NCI-H187 (cell line): ENCODE results near the gene MLEC.

Experiments used
- DNase-seq, 2 experiments: peaks; one replicate each; lab custom pipeline; 2025; lab: John Stamatoyannopoulos, UW

Gene MLEC, protein sequence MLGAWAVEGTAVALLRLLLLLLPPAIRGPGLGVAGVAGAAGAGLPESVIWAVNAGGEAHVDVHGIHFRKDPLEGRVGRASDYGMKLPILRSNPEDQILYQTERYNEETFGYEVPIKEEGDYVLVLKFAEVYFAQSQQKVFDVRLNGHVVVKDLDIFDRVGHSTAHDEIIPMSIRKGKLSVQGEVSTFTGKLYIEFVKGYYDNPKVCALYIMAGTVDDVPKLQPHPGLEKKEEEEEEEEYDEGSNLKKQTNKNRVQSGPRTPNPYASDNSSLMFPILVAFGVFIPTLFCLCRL

DNA sequence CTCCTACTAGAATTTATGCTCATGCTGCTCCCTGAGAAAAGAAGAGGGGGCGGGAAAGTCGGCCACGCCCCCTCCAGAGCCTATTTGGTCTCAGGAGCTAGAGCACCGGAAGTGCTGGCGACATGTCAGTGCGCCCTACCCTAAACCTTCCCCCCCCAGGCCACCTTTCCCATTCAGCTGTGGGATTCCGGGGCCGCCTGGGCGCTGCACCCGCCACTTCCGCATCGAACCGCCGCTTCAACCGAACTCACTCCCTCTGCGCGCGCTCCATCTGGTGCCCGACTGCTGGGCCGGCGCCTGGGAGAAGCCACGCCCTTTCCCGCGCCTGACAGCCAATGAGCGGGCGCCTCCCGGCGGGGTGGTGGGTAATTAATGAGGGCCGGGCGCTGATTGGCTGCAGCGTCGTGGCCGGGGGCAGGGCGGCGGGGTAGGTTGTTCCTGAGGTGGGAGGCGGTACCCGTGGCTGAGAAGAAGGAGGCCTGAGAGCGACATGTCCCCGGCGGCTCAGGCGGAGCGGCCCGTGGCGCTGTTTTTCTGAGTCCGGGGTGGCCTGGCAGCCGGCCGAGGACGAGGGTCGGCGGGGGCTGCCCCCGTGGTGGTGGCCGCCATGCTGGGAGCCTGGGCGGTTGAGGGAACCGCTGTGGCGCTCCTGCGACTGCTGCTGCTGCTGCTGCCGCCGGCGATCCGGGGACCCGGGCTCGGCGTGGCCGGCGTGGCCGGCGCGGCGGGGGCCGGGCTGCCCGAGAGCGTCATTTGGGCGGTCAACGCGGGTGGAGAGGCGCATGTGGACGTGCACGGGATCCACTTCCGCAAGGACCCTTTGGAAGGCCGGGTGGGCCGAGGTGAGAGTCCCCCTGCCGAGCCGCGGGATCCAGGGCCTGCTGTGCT lies at the start of gene MLEC:
Gene MLEC (plus strand): TSS at position 460 of the 888 bp plus-strand sequence. CDS start 148 bp downstream, at position 608.
- peak; percentile 99 to 100 for DNase-seq

DNA sequence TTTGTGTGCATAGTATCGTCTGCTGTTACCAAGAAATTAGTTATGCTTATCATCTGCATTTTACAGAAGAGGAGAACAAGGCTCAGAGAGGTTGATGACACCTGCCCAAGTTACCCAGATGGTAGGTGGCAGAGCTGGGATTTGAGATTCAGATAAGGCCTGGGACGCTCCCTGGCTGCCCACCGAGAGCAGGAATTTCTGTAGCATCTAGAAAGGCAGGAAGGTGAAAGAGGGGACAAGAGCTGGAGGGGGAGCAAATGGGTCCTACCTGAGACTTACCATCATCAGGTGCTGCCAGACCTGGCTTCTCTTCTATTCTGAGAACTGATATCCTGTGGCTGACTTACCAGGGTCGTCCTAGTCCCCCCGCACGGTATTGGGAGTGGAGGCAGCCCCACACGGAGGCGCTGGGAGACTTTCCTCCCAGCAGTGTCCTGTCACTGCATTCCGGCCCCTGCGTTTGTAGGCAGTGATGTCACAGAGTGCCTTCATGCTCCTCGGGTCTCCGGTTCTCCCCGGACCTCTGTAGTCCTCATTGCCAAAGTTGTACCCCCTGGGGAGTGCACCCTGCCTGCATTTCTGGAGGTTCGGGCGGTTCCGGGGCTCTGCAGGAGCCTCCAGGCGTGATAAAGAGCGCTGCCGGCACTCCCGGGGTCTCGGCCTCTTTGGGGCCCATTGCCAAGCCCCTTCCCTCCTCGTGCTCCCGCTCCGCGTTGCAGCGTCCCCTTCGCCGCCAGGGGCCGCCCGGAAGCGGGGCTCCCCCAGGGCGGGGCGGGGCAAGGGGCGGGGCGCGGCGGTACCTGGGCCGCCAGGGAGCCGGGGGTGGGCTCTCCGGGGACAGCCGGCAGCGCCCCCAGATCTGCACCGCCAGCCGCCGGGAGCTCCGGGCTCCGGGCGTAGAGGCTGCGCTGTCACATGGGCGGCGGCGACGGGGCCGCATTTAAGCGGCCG lies 46.9 kb upstream of the MLEC start, which contains the start of gene CABP1:
Gene CABP1 (plus strand): TSS at position 856 of the 951 bp plus-strand sequence. CDS start 60 bp downstream, at position 916.
- DNase-seq: no peak

DNA sequence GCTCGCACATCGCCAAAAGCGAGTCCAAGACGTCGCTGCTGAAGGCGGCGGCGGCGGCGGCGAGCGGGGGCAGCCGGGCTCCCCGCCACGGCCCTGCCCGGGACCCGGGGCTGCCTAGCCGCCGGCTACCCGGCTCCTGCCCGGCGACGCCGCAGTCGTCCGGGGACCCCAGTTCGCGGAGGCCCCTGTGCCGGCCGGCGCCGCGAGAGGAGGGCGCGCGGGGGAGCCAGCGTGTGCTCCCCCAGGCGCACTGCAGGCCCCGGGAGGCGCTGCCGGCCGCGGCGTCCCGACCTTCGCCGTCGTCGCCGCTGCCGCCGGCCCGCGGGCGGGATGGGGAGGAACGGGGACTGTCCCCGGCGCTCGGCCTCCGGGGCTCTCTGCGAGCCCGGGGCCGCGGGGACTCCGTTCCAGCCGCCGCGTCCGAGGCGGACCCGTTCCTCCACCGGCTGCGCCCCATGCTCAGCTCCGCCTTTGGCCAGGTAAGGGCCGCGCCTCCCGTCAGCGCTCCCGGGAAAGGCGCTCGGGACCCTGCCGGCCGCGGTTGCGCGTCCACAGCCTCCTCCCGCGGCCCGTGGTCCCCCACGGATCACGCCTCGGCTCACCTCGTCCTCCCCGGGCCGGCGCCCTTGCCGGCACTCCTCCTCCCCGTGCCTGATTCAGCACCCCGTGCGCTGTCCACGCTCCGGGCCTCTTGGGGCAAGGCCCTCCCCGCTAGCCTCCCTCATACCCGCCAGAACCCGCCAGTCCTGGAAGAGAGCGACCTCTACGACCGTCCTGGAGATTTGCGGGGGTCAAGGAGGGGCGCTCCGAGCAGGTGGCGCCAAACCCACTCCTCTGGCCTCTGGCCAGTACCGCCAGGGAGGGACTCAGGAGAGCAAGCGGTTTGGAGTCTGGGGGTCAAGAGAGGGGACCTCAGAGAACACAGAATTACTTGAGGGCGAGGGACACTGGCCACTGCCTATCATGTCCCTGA lies 45.8 kb upstream of the MLEC start:
- DNase-seq: no peak

DNA sequence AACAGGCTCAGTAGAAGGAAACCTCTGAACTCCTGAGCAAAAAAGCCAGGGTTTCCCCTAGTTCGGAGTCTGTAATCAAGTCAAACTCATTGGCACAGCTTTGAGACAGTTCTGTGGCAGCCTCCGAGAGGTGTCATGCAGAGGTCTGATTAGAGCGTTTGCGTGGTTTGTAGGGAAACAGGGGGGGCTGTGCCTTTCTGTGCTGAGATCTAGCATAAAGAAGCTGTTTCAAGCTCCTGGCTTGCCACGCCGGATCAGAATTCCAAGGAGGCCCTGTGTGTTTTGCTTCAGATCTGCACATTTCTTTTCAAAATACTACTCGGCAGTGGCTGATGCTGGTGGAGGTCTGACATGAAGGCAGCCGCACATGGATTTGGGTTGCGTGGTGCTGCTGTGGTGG lies 44.8 kb upstream of the MLEC start:
- no peak for DNase-seq

DNA sequence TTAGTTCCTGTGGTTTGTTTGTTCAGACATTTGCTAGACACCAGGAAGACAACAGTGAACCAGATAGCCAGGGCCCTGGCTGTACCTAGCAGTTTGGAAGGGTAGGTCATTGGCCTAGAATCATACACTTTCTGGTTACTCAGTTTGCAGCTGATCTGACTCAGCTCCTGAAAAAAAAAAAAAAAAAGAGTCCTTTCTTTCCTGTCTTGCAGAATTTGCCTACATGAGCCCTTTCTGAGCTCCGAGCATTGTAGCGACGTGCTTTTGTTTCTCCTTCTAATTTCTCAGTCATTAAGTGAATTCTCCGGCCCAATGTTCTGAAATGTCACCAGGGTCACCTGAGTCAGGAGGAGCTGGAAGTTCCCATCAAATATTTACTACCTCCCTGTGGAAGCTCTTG lies 44.1 kb upstream of the MLEC start:
- DNase-seq: no peak

DNA sequence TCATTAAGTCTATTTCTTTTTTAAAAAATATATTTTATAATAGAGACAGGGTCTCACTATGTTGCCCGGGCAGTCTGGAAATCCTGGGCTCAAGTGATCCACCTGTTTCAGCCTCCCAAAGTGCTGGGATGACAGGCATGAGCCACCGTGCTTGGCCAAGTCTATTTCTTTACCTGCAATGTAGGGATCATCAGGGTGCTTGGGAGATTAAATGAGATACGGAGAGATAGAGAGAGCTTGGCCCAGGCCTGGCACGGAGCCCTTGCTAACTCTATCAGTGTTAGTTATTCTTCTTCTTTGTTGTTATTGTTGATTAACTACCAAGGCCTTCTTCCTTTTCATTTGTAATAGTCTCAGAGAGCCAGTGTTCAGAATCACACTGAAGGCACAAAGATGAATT lies 43.4 kb upstream of the MLEC start:
- no peak for DNase-seq

DNA sequence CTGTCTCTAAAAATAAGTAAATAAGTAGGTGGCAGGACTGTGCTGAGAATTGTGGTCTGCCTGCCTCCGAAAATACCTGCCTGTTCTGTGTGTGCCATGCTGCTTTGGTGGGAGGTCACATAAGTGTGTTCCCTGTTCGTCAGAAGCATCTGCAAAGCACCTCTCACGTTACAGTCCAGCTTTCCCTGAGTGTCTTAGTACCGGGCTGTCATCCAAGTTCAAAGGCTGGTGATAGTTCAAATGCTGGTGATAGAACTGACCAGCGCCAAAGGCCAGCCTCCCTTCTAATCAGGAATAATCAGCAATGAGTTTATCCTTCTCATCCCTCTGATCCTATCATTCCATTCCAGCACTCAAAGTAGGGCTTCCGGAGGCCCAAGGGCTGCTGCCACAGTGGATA lies 40.9 kb upstream of the MLEC start:
- DNase-seq: no peak

DNA sequence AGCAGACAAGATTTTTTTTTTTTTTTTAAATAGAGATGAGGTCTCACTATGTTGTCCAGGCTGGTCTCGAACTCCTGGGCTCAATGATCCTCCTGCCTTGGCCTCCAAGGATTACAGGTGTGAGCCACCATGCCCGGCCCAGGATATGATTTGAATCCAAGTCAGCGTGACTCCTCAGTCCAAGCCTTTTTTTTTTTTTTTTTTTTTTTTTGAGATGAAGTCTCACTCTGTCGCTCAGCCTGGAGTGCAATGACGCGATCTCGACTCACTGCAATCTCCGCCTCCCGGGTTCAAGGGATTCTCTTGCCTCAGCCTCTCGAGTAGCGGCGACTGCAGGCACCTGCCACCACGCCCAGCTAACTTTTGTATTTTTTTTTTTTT lies 39.6 kb upstream of the MLEC start:
- DNase-seq: no peak

DNA sequence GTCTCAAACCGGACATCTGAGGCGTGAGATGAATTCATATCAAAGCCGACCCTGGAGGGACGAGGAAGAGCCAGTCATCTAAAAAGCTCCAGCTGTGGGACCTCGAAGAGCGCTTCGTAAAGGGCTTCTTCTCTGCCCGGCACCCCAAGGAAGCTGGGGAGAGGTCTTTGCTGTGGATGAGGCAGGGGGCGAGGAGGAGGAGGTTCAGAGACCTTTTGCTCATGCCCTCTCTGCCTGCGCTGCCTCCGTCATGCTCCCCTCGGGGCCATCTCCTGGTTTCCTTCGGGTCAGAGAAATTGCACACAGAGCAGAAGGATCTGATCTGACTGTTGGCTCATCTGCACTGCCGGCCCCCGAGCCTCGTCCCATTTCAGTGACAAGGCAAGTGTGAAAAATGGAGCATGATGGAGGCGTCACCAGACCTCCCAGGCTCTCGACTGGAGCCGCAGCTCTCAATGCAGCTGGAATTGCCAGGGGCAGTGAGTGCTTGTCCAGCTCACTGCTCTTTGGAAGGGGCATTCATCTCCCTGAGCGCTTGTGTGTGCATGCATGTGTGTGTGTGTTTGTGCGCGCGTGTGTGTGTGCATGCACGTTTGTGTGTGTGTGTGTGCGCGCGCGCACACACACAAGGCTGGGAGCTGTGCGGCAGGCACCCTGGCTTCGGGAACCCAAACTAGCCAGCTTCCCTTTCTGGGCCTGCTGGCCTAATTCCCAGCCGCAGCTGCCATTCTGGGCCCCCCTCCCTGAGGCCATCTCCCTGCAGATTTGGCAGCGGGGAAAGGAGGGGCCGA lies 37.3 kb upstream of the MLEC start:
- no peak for DNase-seq

DNA sequence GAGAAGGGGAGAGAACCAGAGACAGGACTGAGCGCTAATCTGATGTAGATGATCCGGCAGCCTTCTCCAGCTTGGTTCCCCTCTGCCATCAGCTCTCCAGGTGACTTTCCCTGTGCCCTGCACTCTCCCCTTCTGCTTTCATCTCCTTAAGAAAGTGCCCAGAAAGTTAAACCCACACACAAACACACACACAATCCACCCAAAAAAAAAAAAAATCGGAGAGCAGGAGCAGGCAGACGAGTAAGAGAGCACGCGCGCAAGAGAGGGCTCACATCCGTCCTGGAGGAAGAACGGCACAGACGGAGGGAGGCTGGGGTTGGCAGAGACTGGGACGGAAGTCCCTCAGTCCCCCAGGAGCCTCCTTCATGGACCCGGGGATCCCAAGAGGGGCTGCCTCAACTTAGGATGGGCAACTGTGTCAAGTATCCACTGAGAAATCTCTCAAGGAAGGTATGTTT lies 36.7 kb upstream of the MLEC start:
- DNase-seq: no peak

DNA sequence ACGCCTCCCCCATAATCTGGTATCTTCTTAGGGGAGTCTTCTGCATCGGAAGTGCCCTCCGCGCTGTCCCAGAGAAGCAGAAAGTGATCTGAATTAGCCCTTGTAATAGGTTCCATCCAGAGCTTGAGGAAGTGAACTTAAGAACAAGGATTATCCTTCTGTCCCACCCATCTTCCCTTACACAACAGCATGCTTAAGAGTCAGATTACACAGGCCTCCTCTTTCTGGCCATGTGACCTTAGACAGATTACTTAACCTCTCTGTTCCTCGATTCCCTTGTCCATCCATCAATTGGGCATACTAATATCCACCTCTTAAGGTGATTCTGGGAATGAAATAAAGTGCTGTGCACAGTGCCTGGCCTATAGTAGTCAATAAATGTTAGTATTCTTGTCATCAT lies 35.1 kb upstream of the MLEC start:
- no peak for DNase-seq

DNA sequence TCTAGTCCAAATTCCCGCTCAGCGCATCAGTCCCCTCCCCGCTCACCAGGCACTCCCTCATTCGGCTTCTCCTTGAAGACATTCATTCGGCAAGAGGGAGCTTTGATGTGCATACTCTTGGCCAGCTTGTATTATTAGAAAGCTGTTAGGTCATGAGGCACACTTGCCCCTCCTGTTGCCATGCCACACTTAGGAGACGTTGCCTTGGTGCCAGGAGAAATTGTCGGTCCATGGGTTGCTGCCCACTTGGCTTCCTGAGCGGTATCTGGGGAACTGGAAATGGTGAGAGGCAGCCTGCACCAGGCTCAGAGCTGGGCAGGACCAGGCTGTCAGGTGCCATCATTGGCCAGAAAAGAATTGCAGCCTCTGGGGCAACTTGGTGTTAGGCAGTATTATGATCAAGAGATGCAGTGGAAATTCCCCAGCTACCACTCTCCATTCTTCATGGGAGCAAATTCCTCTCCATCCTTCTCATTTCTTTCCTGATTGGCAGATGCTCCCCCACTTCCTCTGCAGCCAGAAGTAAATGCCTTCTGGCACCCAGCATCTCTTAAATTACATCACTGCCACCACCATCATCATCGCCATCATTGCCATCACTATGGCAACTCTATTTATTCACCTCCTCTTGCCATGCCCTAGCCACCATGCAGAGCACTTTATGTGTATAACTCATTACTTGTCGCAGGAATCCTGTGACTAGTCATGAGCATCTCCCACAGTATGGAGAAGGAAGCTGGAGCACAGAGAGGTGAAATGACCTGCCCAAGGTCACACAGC lies 34.1 kb upstream of the MLEC start:
- DNase-seq: no peak

DNA sequence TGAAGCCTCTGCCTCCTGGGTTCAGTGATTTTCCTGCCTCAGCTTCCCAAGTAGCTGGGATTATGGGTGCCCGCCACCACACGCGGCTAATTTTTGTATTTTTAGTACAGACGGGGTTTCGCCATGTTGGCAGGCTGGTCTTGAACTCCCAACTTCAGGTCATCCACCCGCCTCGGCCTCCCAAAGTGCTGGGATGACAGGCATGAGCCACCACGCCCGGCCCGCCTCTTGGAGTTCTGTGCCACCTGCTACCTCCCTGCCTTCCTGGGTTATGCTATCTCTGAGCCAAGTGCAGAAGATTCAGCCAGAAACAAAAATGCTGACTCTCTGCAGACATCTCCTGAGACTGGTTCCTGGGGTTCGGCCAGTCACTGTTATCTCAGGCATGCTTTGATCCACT lies 33.3 kb upstream of the MLEC start:
- no peak for DNase-seq

DNA sequence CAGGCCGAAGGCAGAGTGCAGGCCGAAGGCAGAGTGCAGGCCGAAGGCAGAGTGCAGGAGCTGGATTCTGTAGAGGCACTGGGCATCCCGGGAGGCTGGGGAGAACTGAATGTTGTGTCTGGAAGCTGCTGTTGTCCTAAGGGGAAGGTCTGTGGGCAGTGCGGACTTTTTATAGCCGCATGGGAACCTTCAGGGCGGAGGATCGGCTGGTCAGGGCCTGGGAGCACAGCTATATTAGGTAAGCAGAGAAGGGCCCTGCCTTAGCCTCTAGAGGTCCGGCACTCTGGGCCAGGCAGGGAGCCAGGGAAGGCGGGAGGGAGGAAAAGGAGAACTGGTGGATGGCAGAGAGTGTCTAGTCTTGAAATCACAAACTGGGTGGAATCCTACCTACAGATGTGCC lies 32.3 kb upstream of the MLEC start:
- DNase-seq: no peak

DNA sequence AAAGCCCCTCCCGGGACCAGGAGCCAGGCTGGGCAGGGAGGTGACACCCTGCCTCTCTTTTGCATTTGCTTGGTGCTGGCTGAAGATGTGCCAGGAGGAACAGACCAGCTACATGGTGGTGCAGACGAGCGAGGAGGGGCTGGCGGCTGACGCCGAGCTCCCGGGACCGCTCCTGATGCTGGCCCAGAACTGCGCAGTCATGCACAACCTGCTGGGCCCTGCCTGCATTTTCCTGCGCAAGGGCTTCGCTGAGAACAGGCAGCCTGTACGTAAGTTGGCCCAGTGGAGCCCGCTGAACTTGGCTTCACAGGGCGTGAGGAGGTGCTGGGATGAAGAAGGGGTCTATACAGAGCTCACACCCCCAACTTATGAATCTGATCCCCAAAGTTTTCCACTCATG lies 30.9 kb upstream of the MLEC start:
- no peak for DNase-seq

DNA sequence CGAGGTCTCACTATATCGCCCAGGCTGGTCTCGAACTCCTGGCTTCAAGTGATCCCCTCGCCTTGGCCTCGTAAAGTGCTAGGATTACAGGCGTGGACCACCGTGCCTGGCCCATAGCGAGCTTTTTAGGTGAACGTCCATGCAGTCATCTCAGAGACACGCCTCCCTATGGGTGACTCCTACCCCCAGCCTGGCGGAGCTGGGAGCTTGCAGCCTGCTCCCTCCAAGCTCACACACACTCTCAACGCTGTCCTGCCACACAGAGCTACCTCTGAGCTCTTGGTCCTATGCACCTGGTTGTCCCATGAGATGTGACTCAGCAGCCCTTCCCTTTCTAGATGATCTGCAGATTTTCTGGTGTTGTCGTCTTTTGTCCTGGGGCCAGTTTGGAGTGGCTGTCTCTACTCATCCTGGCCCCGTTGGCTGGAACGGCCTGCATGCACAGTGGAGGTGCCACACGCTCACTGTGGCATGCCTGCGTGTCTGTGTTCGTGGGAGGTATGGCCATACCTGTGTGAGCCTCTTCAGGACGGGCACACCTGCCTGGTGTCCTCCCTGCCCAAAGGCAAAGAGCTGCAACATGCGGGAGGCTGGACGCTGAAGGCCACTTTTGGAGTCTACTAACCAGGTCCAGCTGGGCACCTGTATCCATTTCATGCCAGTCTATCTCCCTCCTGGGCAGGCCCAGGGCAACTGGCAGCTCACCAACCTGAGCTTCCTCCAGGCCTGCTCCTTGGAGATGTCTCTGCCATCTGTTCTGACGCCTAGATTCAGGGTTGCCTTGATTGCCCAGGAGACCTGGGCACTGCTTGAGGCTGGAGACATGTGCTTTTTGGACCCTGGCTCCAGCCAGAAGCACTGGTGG lies 28.4 kb upstream of the MLEC start:
- no peak for DNase-seq

DNA sequence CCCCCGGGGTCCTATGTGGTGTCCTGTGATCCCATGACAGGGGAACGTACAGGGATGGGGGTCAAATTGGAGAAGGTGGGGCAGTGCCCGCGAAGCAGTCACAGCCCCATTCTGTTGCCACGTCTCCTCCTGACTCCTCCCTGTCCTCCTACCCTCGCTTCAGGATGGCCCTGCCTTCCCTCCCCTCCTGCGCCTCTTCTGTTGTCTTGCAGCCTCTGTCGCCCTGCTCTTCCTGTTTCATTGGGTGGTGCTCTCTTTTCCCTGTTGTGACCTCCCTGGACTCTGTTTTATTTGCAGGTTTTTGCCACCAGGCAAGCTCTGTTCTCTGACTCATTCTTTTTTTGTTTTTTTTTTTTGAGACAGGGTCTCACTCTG lies 27.8 kb upstream of the MLEC start:
- DNase-seq: no peak

DNA sequence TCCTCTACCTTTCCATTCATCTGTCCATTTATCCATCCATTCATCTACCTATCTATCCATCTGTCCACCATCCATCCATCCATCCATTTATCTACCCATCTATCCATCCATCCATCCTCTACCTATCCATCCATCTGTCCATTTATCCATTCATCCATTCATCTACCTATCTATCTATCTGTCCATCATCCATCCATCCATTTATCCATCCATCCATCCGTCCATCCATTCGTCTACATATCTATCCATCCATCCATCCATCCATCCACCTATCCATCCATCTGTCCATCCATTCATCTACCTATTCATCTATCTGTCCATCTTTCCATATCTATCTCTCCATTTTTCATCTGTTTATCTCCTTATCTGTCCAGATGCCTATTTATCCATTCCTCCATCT lies 25.5 kb upstream of the MLEC start:
- no peak for DNase-seq
